HG03108 (cell line): ENCODE results near the gene FNIP1.
A peak's percentile ranks its signal among the peaks of the same experiment; 100 is the strongest.
"Not testable (repeated sequence)": the region's sequence is repeated elsewhere in the genome, so short reads cannot be mapped to it uniquely, and the experiment has no call there.

Experiments used
- ATAC-seq: cut with Tn5 transposase; IDR thresholded peaks from one replicate; pipeline ENCODE4 v1.9.1; 2021; ENCODE audit warnings: moderate library complexity; ENCODE audit not compliant: unreplicated experiment

Gene FNIP1

DNA sequence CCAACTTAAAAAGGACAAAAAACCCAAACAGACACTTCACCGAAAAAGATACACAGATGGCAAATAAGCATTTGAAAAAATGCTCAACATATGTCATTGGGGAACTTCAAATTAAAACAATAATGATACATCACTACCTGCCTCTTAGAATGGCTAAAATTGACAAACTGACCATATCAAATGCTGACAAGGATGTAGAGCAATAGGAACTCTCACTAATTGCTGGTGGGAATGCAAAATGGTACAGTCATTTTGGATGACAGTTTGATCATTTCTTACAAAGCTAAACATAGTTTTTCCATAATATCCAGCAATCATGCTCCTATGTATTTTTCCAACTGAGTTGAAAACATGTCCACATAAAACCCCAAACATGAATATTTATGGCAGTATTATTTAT lies 102.9 kb downstream of the FNIP1 start:
- ATAC-seq = no peak

GRCh38 chr5:131685516-131686171 lies 111.2 kb downstream of the FNIP1 start:
- no peak for ATAC-seq

GRCh38 chr5:131684595-131684994 lies 112.2 kb downstream of the FNIP1 start:
- ATAC-seq = no peak

DNA sequence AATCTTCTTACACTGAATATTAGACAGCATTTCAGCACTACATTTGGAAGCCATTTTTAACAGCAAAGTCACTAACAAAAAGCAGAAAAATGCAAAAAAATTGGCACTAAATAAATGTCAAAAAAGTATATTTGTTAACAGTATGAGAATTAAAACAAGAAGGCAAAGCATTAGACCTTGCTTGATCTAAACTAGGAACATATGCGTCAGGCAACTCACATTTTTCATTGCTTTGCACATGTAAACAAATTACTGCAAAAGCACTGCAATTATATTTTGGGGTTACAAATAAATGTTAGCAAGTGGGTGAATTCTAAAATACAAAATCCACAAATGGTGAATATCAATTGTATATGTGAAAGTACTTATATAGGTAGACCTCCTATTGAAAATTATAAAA lies 112.8 kb downstream of the FNIP1 start:
- no peak for ATAC-seq

DNA sequence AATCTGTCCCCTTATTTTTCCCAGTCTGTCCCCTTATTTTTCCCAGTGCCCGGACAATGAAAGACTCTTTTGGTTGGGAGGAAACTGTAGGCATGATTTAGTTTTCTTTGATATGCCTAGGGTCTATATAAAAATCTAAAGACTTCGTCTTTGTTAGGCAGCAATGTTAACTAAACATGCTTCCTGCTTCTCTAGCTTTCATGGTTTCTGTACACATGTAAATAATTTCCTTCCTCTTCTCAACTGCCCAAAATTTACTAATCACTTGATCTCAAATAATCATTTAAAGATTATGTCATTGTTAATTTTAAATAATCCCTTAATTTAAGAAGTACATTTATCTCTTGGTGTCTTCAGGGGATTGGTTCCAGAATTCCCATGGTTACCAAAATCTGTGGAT lies 114.0 kb downstream of the FNIP1 start:
- no peak for ATAC-seq

- ATAC-seq = no peak
Observed at GRCh38 chr5:131682175-131682574, 114.6 kb downstream of the FNIP1 start.

DNA sequence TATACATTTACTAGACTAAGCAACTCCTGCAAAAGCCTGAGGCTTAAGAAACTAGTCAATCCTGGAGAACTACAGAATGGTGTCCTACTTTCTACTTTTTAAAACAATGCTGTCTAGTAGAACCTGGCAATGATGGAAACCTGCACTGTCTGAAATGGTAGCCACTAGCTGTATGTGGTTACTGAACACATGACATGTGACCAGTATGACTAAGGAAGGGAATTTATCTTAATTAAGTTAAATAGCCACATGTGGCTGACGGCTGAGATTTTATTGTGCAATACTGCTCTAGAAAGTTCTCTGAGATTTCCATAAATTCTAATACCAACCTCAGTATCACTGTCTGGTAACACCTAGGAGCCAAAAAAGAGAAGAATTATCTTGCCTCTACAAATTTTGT lies 116.9 kb downstream of the FNIP1 start:
- ATAC-seq = no peak

GRCh38 chr5:131678273-131678672 lies 118.5 kb downstream of the FNIP1 start:
- ATAC-seq = not testable (repeated sequence)

GRCh38 chr5:131677115-131677514 lies 119.7 kb downstream of the FNIP1 start:
- ATAC-seq = no peak

- no peak for ATAC-seq
Observed at GRCh38 chr5:131672776-131673175, 124.0 kb downstream of the FNIP1 start.

GRCh38 chr5:131671994-131672655 lies 124.7 kb downstream of the FNIP1 start:
- no peak for ATAC-seq

DNA sequence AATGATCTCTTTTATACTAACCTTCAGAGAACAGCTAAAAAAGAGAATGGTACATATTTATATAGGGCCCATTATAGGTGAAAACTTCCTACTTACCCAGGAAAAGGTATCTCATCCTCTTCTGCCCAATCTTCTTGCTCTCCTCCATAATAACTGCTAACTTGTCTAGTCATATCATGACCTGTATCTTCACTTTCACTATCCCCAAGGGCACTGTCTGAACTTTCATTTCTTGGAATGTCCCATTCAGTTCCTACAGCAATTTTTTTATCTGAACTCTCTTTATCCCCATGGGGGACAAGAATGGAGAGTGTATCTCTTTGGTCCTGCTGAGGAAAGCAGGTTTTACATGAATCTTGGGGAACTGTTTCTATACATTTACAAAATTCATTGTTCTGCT lies 125.4 kb downstream of the FNIP1 start:
- ATAC-seq = no peak

DNA sequence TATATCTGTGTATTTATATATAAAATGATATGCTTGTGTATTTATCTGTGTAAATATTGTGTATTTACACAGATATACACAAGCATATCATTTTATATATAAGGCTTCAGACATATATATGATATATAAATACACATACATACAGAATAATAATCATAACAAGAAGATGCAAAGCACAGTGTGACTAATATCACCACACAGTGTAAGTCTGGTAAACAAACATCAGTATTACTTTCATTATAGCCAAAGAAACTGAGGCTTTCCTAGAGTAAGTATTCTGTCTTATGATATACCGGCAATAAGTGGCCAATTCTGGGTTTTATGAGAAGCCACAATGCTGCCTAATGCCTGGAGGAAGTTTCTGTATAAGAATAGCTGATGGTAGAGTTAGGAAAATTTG lies 131.9 kb downstream of the FNIP1 start:
- ATAC-seq = no peak

- ATAC-seq = no peak
Observed at GRCh38 chr5:131661933-131662332, 134.9 kb downstream of the FNIP1 start.

DNA sequence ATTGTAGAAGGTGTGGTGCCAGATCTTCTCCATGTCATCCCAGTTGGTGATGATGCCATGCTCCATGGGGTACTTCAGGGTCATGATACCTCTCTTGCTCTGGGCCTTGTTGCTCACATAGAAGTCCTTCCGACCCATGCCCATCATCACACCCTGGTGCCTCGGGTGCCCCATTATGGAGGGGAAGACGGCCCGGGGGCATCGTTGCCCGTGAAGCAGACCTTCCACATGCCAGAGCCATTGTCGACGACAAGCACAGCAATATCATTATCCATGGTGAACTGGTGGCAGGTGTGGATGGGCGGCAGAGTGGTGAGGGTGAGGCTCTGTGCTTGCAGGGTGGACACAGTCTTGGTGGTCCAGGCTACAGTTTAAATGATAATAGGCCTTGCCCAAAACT lies 137.0 kb downstream of the FNIP1 start:
- ATAC-seq = no peak

GRCh38 chr5:131659290-131659689 lies 137.5 kb downstream of the FNIP1 start:
- ATAC-seq = no peak

GRCh38 chr5:131654776-131655175 lies 142.0 kb downstream of the FNIP1 start:
- ATAC-seq = no peak

- no peak for ATAC-seq
Observed at GRCh38 chr5:131654309-131654708, 142.5 kb downstream of the FNIP1 start.

DNA sequence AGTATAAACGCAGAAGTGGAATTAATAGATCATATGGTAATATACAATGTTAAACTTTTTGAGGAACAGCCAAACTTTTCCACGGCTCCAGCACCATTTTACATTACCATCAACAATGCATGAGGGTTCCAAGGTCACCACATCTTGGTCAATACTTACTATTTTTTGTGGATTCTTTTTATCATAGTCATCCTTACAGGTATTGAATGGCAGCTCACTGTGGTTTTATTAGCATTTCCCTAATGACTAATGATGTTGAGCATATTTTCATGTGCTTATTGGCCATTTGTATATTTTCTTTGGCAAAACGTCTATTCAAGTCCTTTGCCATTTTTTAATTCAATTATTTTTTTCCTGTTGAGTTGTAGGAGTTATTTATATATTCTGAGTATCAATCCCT lies 147.7 kb downstream of the FNIP1 start:
- no peak for ATAC-seq

GRCh38 chr5:131647048-131647769 lies 149.6 kb downstream of the FNIP1 start:
- peak; percentile 55 for ATAC-seq

GRCh38 chr5:131644822-131645221 lies 152.0 kb downstream of the FNIP1 start:
- no peak for ATAC-seq

- no peak for ATAC-seq
Observed at GRCh38 chr5:131644370-131644769, 152.4 kb downstream of the FNIP1 start.
